GM18861 (cell line): ENCODE results near the gene GBE1.
"Not testable (repeated sequence)": the region's sequence is repeated elsewhere in the genome, so short reads cannot be mapped to it uniquely, and the experiment has no call there.

ENCODE experiments used
- ATAC-seq: cut with Tn5 transposase; IDR thresholded peaks from one replicate; pipeline ENCODE4 v1.9.1; 2021; ENCODE audit not compliant: unreplicated experiment

GBE1 gene

DNA sequence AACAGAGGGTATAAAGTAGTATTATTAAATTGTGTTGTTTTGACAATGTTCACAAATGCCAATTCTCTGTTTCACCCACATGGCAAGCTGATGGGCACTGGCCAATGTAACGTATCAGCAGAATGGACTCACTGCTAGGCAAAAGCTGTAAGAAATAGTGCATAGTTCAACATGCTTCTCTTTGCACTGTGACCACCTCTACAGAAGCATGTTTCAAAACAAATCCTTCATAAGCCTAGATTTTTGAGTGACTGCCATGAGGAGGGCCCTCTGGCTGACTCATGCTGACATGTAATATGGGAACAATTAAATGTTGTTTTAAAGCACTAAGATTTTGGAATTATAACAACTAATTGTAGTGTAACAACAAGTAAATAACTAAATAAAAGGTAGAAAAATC, 3.2 kb downstream of the GBE1 start:
- no peak for ATAC-seq

DNA sequence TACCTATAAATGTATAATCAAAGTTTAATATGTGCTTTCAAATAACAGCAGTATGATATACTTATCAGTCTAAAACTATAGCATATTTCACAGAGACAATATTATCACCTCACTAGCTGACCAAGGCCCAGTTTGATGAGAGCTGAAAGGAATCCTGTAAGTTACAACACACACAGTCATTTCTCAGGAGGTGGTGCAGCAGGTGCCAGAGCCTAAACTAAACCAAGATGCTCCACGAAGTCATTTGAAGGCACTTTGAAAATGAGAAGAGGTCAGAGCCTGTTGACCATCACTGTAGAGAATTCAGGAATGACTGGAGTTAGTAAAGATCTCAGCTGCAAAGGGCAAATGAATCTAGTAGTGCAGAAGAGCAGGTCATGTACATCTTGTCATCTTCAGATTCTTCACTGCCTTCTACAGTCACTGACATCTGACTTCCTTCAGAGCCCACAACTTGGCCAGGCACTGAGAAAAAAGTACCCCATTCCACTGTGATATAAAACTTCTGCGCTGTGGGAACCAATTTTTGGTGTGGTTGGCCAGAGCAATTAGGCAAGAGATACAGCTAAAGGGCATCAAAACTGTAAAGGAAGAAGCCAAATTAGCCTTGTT, 7.9 kb downstream of the GBE1 start:
- ATAC-seq = no peak

DNA sequence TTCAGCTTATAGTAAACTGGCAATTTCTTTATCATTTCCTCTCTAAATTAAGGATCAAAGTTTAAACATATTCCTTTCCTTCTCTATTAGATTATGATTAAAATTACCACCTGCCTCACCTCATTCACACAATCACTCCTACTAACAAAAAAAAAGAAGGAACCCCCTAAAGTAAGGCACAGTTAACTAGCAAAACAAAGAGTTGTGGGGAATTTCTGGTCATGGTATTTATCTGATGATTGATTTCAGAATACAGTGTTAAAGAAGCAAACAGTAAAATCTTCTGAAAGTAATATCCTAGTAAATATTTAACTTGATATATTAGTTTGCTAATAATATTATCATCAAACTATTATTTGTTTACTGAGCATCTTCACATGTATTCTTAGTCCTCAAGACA, 8.8 kb downstream of the GBE1 start:
- ATAC-seq = no peak

DNA sequence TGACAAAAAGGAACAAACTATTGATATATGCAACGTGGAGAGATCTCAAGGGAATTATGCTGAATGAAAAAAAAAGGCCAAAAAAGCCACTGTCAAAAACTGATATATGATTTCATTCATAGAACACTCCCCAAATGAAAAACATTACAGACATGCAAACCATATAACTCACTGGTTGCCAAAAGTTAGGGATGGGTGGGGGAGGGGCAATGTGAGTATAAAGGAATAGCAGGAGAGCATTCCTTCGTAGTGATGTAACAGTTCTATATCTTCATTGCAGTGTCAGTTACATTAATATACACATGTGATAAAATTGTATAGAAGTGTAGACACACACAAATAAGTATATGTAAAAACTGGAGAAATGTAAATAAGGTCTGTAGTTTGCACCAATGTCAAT, 12.2 kb downstream of the GBE1 start:
- no peak for ATAC-seq

GRCh38 chr3:81747280-81747679, 14.2 kb downstream of the GBE1 start:
- not testable (repeated sequence) for ATAC-seq

GRCh38 chr3:81744366-81744765, 17.1 kb downstream of the GBE1 start:
- no peak for ATAC-seq

DNA sequence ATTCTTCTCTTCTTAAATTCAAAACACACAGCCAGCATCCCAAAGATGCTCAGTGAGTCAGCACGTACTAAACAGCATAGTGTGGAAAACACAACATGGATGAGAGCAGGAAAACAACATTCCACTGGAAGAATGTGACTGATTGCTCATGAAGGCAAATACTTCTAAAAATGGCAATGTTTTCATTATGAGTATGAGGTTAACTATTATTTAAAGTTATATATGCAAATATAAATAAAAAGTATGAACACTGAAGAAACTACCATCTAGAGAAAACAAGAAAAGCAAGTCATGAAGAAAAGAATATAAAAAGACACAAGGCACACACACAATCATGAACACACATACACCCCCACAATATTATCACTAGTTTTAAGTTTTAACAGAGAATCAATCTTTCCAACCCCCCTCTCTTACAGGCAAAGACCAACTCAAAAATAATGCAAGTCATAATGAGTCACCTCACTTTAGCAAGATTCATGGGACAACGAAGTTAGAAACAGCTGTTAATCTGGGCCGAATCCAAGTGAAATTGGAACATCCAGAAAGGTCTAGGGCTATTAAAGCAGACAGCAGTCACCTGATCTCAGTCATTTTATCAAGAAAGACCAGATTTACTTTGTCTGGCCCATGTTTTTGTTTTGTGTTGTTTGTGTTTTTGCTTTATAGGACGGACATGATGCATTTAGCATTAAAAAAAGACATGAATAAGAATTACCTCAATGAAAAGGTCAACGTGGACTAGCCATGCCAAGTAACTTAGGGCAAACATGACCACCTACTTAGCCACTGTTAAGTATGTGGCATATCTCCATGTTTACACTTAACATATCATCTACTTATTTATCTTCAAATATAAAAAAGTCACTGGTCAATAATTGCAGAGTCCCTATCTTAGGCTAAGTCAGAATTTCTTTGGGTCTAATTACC, 18.1 kb downstream of the GBE1 start:
- no peak for ATAC-seq

GRCh38 chr3:81742581-81742980, 18.9 kb downstream of the GBE1 start:
- no peak for ATAC-seq

DNA sequence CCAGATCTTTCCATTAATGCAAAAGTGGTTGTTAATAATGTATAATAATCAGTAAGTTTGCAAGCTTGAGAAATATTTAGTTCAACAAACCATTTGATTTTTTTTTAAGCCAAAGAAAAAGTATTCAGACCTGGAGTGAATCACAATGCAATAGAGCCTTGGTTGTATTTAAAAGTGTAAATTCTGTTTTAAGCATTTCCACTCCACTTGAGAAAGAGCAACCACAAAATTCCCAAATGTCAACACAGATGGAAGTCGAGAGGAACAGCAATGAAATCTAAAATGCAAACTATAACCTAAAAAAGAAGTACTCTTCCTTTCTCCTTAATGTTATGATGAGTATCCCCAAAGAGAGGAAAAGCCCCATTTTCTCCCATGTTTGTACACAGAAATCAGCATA, 20.2 kb downstream of the GBE1 start:
- ATAC-seq = no peak

- peak; percentile 52 for ATAC-seq
These were observed 20.7 kb downstream of the GBE1 start for GRCh38 chr3:81740731-81741130.

DNA sequence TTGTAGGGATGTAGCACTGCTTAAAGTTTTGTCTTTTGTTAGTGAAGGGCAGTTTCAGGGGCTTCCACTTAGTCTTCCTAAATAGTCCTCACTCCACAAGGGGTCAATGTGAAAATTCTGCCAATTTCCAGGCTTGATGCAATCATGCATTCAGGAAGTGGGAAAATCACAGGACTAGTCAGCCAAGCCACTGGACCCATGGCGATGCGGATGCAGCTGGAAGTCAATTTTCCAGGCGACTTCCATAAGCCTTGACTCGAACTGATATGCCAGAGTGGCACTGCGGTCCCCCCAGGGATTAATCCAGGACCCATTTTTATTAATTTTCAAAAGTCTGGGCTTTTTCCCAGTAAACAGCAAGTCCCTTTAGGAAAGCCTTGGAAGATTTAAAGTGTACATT, 26.1 kb downstream of the GBE1 start:
- no peak for ATAC-seq

GRCh38 chr3:81734742-81735141, 26.7 kb downstream of the GBE1 start:
- no peak for ATAC-seq

- no peak for ATAC-seq
These were observed 28.8 kb downstream of the GBE1 start for GRCh38 chr3:81732642-81733041.

DNA sequence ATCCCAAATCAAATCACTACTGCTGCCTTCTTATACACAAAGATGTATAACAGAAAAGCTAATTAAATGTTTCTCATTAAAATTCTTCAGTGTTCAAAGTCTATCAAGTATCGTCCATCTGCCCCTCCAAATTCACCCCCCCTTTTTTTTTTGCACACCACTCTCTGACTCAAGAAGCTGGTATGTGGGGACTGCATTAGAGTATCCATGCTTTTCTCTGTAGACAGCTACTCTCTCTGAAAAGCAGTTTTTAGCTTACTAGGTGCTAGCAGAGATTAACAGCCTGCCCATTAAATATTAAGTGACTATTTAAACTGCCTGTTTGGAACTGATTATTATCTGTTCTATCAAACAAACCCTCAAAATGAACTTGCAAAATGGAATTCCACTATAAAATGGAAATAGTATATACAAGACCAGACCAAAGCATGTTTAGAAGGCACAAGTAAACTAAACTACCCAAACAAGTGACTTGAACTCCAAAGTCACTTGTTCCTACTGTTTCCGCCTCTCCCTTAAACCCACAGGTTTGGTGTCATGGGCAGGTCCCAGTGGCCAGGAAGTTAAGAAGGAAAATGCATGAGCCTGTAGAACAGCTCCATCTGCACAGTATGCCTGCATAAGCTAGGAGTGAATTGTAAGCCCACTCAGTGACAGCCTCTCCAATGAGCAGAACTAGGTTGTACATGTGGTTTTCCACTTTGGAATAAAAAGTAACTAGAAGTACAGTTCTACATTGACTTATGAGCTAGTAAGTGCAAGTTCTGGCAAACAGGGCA, 32.5 kb downstream of the GBE1 start:
- ATAC-seq = no peak

DNA sequence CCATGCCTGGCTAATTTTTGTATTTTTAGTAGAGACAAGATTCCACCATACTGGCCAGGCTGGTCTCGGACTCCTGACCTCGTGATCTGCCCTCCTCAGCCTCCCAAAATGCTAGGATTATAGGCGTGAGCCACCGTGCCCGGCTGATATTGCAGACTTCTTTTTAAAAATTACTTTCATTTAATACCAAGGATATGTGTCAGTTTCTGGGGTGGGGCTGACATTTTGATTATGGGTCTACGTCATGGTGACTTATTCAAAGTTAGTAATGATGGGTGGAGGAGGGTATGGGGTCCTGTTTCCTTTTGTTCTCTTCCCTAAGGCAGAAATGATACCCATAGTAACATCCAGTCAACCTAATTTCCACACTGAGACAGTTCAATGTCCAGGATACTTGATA, 34.7 kb downstream of the GBE1 start:
- no peak for ATAC-seq

- ATAC-seq = no peak
These were observed 35.3 kb downstream of the GBE1 start for GRCh38 chr3:81726132-81726531.

DNA sequence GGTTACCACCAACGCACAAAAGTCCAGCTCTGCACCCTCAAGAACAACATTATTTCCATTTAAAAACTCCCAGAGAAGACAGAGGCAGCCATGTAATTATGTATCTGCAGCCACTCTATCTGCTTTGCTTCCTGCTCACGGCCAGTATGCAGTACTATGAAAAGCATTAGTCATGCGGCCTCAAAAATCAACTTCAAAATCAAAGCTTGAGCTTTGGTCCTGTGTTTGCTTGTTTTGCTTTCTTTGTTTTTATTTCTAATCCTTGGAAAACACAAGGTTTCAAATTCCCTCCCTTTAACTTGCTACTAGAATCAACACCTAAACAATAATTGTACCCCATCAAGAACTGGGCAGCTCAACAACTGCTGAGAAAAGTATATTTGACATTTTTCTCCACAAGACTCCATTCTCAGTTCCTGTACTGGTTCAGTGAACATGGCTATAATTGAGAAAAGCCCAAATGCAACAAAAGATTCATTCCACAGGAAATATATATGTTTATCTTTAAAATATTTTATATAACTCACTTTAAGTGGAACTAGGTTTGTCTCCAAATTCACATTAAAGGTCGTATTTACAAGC, 37.6 kb downstream of the GBE1 start:
- ATAC-seq = no peak

- no peak for ATAC-seq
These were observed 43.1 kb downstream of the GBE1 start for GRCh38 chr3:81718311-81718710.

DNA sequence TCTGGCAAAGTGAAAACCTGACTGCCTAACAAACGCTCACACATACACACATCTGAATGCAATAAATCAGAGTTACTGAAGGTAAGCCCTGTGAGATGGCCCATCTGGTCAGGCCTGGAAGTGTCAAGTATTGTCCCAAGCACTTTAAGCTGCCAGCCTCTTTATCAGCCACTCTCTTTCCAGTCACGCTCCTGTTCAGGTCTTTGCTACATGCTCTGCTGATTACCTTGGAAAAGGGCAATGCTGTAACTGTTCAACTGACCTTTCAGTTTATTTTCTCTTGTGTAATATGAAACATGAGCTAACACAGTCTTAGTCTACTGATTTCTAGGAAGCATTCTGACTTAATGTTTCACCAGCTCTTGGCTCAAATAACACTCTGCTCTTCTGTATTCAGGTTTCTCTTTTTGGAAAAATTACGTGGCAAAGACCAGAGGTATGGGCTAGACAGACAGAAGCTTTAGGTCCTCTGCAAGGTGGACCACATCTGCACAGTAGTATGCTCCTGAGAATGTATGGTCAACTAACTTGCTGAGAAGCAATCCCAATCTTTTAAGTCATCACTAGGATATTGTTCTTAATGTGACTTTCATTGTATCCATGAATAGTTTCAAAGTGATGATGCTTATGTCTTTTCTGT, 44.5 kb downstream of the GBE1 start:
- no peak for ATAC-seq

DNA sequence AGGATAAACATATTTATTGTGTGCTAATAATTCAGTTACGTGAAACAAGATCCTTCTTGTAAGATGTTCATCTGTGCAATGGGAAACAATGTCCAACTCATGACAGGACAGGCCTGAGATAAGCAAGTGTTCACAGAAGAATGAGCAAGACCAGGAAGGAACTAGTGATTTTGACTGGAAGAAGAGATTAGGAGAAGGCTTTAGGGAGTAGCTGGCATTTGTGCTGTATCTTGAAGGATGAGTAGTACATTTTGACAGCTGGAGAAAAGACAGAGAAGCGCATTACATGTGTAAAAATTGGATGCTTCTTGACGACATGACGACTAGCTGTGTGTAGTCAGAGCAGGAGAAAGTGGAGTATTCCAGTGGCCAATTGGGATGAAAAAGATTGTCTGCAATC, 48.4 kb downstream of the GBE1 start:
- ATAC-seq = no peak

DNA sequence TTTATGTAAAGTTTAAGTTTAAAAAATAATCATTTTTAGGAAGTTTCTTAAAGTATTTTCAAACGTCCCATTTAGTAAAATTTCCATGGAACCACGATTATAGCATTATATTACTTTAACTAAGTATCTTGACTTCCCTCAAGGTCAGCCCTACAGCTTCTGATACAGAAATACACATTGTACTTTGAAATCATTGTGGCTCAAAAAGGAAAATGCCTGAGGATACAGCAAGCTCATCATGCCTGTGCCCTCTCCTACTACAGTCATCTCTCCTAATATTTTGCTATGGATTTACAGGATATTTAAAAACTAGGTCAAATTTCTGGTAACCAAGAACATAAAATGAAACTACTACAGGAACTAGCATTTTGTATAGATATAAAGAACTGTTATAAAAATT, 51.8 kb downstream of the GBE1 start:
- ATAC-seq = no peak
